Measurements from ENCODE around the gene MEIS2.

DNA sequence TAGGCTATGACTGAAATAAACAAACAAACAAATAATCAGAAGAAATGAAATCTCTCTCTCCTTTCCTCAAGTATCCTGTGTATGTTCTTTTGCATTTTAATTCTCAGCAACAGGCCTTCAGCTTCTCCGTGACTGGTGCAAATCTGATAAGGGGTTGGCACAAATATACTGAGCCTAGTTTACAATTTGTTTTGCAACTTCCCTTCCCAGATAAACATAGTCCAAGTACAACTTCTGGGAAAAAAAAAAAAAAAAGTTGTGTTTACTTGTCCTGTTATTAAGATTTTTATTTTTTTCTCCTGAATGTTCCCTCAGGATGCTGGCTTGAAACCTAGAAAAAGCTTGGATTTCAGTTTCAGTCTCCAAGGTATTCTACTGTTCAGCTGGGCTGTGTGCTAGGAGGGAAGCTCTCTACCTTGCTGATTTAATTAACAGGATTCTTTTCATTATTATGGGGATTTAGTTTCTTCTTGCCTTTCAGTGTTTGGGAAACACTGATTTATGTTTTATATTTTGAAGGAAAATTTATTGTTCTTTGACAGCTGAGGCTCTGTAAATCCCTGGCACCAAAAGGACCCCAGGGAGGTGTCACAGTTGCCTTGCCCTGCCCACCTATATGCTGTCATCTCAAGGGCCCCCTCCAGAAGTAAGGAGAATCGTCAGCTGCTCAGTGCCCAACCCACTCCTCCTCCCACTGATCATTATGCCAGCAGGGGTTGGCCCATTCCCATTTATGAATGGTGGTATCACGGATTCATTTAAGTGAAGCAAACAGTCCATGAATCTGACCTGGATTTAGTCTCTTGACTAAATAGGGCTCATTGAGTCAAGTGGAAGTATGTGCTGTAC lies 185.2 kb downstream of the MEIS2 start:
- TF ChIP-seq, protein P1, sequence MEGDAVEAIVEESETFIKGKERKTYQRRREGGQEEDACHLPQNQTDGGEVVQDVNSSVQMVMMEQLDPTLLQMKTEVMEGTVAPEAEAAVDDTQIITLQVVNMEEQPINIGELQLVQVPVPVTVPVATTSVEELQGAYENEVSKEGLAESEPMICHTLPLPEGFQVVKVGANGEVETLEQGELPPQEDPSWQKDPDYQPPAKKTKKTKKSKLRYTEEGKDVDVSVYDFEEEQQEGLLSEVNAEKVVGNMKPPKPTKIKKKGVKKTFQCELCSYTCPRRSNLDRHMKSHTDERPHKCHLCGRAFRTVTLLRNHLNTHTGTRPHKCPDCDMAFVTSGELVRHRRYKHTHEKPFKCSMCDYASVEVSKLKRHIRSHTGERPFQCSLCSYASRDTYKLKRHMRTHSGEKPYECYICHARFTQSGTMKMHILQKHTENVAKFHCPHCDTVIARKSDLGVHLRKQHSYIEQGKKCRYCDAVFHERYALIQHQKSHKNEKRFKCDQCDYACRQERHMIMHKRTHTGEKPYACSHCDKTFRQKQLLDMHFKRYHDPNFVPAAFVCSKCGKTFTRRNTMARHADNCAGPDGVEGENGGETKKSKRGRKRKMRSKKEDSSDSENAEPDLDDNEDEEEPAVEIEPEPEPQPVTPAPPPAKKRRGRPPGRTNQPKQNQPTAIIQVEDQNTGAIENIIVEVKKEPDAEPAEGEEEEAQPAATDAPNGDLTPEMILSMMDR (IDR thresholded peaks at IDR 0.05): no peak
- peak in 1 of 3 donors; percentile 31 for TF ChIP-seq POLR2AphosphoS5 (IDR thresholded peaks at IDR 0.05)
- TF ChIP-seq EP300 (IDR thresholded peaks at IDR 0.05): no peak

Measured in stomach (tissue), 4 donors.